Endothelial cell (in vitro differentiated cells): ENCODE results near the gene CFAP61. TPM values are rescaled to one million over a fixed set of nuclear protein-coding genes. Genes with fewer than 3 reads are reported as not detected.

Experiments
- DNase-seq: peaks from one replicate; pipeline ENCODE4 v3.0.0; 2021; ENCODE audit warnings: low spot score
- H3K27ac Mint-ChIP-seq: one replicate; pipeline ENCODE4 v1.8.0; 2021; ENCODE audit warnings: mixed read lengths, inconsistent platforms; ENCODE audit not compliant: unreplicated experiment
- H3K27me3 Mint-ChIP-seq: one replicate; pipeline ENCODE4 v1.8.0; 2021; ENCODE audit warnings: mild to moderate bottlenecking, moderate library complexity, mixed read lengths, inconsistent platforms; ENCODE audit not compliant: unreplicated experiment
- H3K36me3 Mint-ChIP-seq: one replicate; pipeline ENCODE4 v1.8.0; 2021; ENCODE audit warnings: mild to moderate bottlenecking, low read depth, mixed read lengths, inconsistent platforms; ENCODE audit not compliant: unreplicated experiment
- H3K4me1 Mint-ChIP-seq: one replicate; pipeline ENCODE4 v1.8.0; 2021; ENCODE audit warnings: mild to moderate bottlenecking, mixed read lengths, inconsistent platforms; ENCODE audit not compliant: unreplicated experiment
- H3K4me3 Mint-ChIP-seq: one replicate; pipeline ENCODE4 v1.8.0; 2021; ENCODE audit warnings: mild to moderate bottlenecking, mixed read lengths, inconsistent platforms; ENCODE audit not compliant: unreplicated experiment
- H3K9me3 Mint-ChIP-seq: one replicate; pipeline ENCODE4 v1.8.0; 2021; ENCODE audit warnings: mixed read lengths, inconsistent platforms; ENCODE audit not compliant: unreplicated experiment
- total RNA-seq: library from RNA; stranded (reverse); fragmentation: NEBNext Ultra II Directional; extraction: Animal tissue kit (Norgen Biotek cat#: 25700); gene quantifications from one replicate; pipeline ENCODE4 v1.2.1, GENCODE V29; 2021; ENCODE audit not compliant: unreplicated experiment
- TF ChIP-seq, protein P1 (sequence below): fragments of 200-600 bp; sonication (generic); IDR thresholded peaks from one replicate; pipeline ENCODE4 v1.5.0; 2021; ENCODE audit warnings: antibody characterized with exemption; ENCODE audit not compliant: unreplicated experiment

CFAP61 gene
- total RNA-seq, 1 donor from 2014 or later, result not detected

- Mint-ChIP-seq H3K9me3 (no peaks in the 10 kb centered on the region), H3K27me3 (no peaks in the 10 kb centered on the region), H3K27ac (no peak overlapping the region), H3K4me3 (no peak overlapping the region), H3K4me1 (peaks cover 4% of the 10 kb centered on the region), H3K36me3 (no peaks in the 10 kb centered on the region)
- DNase-seq, result no peak
- TF ChIP-seq, protein P1, sequence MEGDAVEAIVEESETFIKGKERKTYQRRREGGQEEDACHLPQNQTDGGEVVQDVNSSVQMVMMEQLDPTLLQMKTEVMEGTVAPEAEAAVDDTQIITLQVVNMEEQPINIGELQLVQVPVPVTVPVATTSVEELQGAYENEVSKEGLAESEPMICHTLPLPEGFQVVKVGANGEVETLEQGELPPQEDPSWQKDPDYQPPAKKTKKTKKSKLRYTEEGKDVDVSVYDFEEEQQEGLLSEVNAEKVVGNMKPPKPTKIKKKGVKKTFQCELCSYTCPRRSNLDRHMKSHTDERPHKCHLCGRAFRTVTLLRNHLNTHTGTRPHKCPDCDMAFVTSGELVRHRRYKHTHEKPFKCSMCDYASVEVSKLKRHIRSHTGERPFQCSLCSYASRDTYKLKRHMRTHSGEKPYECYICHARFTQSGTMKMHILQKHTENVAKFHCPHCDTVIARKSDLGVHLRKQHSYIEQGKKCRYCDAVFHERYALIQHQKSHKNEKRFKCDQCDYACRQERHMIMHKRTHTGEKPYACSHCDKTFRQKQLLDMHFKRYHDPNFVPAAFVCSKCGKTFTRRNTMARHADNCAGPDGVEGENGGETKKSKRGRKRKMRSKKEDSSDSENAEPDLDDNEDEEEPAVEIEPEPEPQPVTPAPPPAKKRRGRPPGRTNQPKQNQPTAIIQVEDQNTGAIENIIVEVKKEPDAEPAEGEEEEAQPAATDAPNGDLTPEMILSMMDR, result no peak
Observed at GRCh38 chr20:20404633-20405032, 352.3 kb downstream of the CFAP61 start.

DNA sequence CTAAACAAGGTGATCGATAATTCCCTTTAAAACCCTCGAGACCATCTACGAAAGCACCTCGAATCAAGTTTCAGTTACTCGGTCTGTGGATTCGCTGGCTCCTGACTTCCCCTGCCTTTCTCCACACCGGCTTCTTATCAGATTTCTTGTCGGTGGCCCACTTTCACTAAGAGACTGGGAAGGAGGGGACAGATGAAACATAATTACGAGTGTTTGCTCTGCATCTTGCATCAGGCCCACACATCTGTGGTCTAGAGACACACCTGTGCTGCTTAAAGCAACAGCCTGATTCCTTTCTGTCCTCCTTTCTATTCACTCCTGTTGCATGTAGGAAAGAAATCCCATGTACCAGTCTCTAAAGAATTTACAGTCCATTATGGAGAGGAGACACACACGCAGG, 353.3 kb downstream of the CFAP61 start:
- TF ChIP-seq, protein P1, result no peak
- Mint-ChIP-seq H3K27ac (no peak overlapping the region), H3K9me3 (no peaks in the 10 kb centered on the region), H3K4me3 (no peak overlapping the region), H3K4me1 (peaks cover 7% of the 10 kb centered on the region), H3K27me3 (no peaks in the 10 kb centered on the region), H3K36me3 (no peaks in the 10 kb centered on the region)
- DNase-seq, result no peak

- DNase-seq, result no peak
- TF ChIP-seq, protein P1, result no peak
- H3K36me3 Mint-ChIP-seq, result no peaks in the 10 kb centered on the region
- no peaks in the 10 kb centered on the region for H3K9me3 Mint-ChIP-seq
- H3K27ac Mint-ChIP-seq, result no peak overlapping the region
- H3K4me1 Mint-ChIP-seq, result peaks cover 13% of the 10 kb centered on the region
- no peaks in the 10 kb centered on the region for H3K27me3 Mint-ChIP-seq
- no peak overlapping the region for H3K4me3 Mint-ChIP-seq
Observed at GRCh38 chr20:20406306-20406705, 354.0 kb downstream of the CFAP61 start.

GRCh38 chr20:20407891-20408805, 355.8 kb downstream of the CFAP61 start:
- Mint-ChIP-seq H3K27ac (no peak overlapping the region), H3K36me3 (no peaks in the 10 kb centered on the region), H3K4me3 (no peak overlapping the region), H3K4me1 (peaks cover 32% of the 10 kb centered on the region), H3K9me3 (no peaks in the 10 kb centered on the region), H3K27me3 (no peaks in the 10 kb centered on the region)
- TF ChIP-seq, protein P1, result peak; percentile 20
- no peak for DNase-seq

DNA sequence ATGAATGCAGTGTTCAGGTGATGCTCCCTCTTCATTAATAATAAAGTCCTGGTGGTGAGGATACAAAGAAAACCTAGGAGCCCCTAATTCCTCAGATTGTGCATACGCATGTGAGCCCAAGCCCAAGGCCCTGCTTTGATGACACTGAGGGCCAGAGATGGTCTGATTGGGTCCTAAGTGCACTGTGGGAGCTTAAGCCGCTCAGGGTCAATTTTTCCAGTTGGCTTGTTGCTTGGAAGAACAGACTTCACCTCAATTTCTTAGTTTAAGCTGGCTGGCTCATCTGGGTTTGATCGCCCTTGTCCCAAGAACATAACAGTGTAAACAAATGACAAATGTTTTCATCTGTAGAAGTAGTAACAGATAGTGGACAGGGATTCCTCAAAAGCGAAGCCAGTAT, 357.0 kb downstream of the CFAP61 start:
- Mint-ChIP-seq H3K9me3 (no peaks in the 10 kb centered on the region), H3K27me3 (no peaks in the 10 kb centered on the region), H3K4me1 (peaks cover 29% of the 10 kb centered on the region), H3K27ac (no peak overlapping the region), H3K36me3 (no peaks in the 10 kb centered on the region), H3K4me3 (no peak overlapping the region)
- TF ChIP-seq, protein P1, result no peak
- DNase-seq, result no peak
